GM10266 (cell line): ENCODE measurements around the gene NKX1-1.

Experiments
- DNase-seq: peaks from one replicate; pipeline ENCODE4 v3.0.0; 2012; ENCODE audit errors: extremely low spot score
- CTCF ChIP-seq: IDR thresholded peaks from 2 replicates; pipeline ENCODE4 v1.5.1; 2012; ENCODE audit warnings: mild to moderate bottlenecking, low read depth; ENCODE audit not compliant: control insufficient read depth, insufficient read depth; ENCODE audit errors: missing control alignments

The NKX1-1 gene

GRCh38 chr4:1405636-1406393 lies 427 bp downstream of the NKX1-1 start:
- peak; percentile 40 for DNase-seq
- no peak for TF ChIP-seq CTCF

- no peak for TF ChIP-seq CTCF
- DNase-seq = peak; percentile 32
Measured at GRCh38 chr4:1405254-1405635, 997 bp downstream of the NKX1-1 start.

DNA sequence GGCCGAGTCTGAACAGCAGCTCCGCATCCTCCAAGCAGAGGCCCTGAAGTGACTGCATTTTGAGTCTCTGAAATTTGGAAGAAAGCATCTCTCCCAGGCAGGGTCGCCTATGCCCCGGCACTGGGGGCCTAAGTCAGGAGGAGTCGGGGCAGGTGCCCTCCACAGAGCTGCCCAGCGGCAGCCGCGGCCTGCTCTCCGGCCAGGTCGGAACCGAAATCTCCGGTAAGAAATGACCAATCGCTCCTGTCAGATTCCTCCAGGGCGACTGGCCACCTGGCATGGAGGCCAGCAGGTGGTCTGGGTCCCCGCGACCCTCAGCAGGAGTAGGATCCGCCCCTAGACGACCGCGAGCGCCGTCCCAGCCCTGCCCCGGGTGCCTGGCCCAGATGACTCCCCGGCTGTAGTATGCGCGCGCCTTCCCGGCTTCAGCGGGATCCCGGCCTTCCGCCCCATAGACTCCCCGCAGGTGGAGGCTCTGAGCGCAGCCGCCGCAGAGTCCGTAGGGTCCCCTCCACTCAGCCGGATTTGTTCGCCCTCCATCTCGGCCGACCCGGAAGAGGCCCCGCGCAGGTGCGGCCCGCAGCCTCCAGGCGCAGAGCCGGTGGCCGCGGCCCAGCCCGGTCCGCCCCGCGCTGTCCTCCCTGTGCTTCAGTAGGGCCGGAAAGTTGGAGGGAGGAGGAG lies 1.5 kb downstream of the NKX1-1 start:
- peak; percentile 51 for DNase-seq
- no peak for TF ChIP-seq CTCF

- DNase-seq = peak; percentile 62
- TF ChIP-seq CTCF = no peak
Measured at GRCh38 chr4:1403591-1404572, 2.4 kb downstream of the NKX1-1 start.

DNA sequence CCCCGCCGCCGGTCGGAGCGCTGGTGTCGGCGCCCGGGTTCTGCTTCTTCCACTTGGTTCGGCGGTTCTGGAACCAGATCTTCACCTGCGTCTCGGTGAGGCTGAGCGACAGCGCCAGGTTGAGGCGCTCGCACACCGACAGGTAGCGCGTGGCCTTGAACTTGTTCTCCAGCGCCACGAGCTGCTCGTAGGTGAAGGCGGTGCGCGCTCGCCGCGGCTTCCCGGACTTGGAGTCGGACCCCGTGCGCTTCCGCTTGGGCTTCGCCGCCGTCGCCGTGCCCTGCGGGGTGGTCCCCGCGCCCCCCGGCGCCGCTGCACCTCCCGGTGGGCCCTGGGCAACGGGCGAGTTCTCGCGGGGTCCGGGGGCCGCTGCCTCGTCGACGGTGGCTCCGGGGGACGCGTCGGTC lies 3.1 kb downstream of the NKX1-1 start:
- DNase-seq = peak; percentile 34

DNA sequence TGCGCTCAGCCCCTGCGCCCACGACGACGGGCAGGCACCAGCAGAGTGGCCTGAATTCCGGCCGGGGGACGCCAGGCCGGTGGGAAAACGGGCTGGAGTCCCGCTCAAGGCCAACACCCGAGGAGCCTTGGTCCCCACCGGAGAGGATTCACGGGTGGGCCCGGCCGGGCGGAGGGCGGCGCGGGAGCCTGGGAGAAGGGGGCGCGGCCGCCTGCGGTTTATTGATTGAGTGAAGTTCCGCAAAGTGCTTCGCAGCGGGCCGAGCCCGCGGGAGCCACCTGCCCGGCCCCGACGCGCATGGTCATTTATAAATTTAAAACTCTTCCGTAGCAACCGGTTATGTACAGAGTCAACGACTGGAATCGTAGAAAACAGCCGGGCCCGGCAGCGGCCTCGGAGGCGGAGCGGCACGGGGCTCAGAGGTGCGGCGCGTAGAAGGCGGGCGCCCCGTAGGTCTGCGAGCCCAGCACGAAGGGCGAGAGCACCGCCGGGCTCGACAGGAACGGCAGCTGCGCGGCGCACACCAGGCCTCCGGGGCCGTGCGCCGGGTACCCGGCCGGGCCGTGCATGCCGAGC lies 3.6 kb downstream of the NKX1-1 start:
- no peak for TF ChIP-seq CTCF

More for the DNA sequence above, 3.1 kb downstream of the NKX1-1 start:
- no peak for TF ChIP-seq CTCF

More for the DNA sequence above, 3.6 kb downstream of the NKX1-1 start:
- peak; percentile 37 for DNase-seq
